C4-2B (cell line): ENCODE results near the gene RNF224.

ENCODE experiments used
- CTCF ChIP-seq: fragments of 450-650 bp; conservative IDR thresholded peaks from 2 replicates; pipeline ENCODE4 v1.5.1; 2017; ENCODE audit warnings: mild to moderate bottlenecking
- ZFX ChIP-seq: fragments of 450-650 bp; IDR thresholded peaks from 2 replicates; pipeline ENCODE4 v1.6.1; 2017

- no peak for TF ChIP-seq CTCF
- TF ChIP-seq ZFX: no peak
Measured at GRCh38 chr9:137233143-137233980, 6.1 kb downstream of the RNF224 start.
